Measurements from ENCODE around the gene TMCC1. TPM values are rescaled to one million over a fixed set of nuclear protein-coding genes. Genes with fewer than 3 reads are reported as not detected.

TMCC1 gene
- total RNA-seq, 1 experiment from 2014 or later, result 6.2 TPM

DNA sequence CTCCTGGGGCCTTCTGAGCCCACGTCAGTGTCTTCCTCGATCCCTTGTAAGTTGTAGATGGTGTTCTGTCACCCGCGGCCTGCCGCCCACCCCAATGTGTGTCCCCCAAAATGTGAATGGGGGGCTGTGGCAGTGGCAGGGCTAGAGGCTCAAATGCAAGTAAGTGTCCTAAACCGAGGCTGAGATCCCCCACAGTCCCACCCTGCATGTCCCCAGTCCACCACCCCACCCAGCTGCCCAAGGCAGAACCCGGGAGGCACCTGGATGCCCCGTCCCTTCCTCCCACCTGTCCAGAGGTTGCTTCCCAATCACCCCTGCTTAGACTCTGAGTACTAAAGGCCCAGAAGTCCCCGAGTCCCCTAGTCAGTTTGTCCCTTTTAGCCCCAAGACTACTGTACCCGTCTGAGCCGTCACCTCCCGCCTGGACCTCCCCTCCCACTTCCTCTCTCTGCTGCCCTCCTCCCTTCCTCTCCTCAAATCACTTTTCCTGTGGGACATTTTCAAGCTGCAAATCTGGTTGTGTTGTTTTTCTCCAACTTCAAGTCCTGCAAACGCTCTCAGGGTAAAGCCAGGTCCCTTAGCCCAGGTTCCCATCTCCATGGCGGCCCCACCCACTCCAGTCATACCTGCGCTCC lies 275.2 kb downstream of the TMCC1 start:
- no peak overlapping the region for H3K4me3 ChIP-seq (ENCODE audit: low read length)
- TF ChIP-seq, protein P1, sequence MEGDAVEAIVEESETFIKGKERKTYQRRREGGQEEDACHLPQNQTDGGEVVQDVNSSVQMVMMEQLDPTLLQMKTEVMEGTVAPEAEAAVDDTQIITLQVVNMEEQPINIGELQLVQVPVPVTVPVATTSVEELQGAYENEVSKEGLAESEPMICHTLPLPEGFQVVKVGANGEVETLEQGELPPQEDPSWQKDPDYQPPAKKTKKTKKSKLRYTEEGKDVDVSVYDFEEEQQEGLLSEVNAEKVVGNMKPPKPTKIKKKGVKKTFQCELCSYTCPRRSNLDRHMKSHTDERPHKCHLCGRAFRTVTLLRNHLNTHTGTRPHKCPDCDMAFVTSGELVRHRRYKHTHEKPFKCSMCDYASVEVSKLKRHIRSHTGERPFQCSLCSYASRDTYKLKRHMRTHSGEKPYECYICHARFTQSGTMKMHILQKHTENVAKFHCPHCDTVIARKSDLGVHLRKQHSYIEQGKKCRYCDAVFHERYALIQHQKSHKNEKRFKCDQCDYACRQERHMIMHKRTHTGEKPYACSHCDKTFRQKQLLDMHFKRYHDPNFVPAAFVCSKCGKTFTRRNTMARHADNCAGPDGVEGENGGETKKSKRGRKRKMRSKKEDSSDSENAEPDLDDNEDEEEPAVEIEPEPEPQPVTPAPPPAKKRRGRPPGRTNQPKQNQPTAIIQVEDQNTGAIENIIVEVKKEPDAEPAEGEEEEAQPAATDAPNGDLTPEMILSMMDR (conservative IDR thresholded peaks at IDR 0.05; ENCODE audit: low read depth, low read length), result no peak
- TF ChIP-seq EZH2 (IDR thresholded peaks at IDR 0.05; ENCODE audit: low read length, unreplicated experiment), result no peak
- TF ChIP-seq EZH2phosphoT487 (IDR thresholded peaks at IDR 0.05; ENCODE audit: borderline replicate concordance, low read length), result no peak
- no peak overlapping the region for H2AFZ ChIP-seq (ENCODE audit: low read length)
- DNase-seq (no peak), ATAC-seq (no peak)
- no peaks in the 10 kb centered on the region for H3K9me3 ChIP-seq (ENCODE audit: low read length)
- CTCF ChIA-PET, result no interaction called here
- no peak overlapping the region for H3K27ac ChIP-seq (ENCODE audit: low read length)
- no TSS peak for BruUV-seq (replicated peaks)
- H3K4me1 ChIP-seq (ENCODE audit: insufficient read depth, low read length), result no peaks in the 10 kb centered on the region
- no peaks in the 10 kb centered on the region for H4K20me1 ChIP-seq (ENCODE audit: low read length)
- no peaks in the 10 kb centered on the region for H3K9me2 ChIP-seq (replicated peaks; ENCODE audit: low read length)
- no peaks in the 10 kb centered on the region for H3F3A ChIP-seq (ENCODE audit: low read length, unreplicated experiment)
- no peak overlapping the region for H3K9ac ChIP-seq (ENCODE audit: low read length)
- POLR2A ChIA-PET (ENCODE audit: unreplicated experiment), result no interaction called here
- no peaks in the 10 kb centered on the region for H3K36me3 ChIP-seq (ENCODE audit: low read depth, low read length)
- H3K27me3 ChIP-seq (ENCODE audit: low read length), result no peaks in the 10 kb centered on the region
- intact Hi-C loops (cut with micrococcal nuclease), result no loop called here
- no peak overlapping the region for H3K4me2 ChIP-seq (ENCODE audit: low read length)
- no peaks in the 10 kb centered on the region for H3K79me2 ChIP-seq (ENCODE audit: low read length)

DNA sequence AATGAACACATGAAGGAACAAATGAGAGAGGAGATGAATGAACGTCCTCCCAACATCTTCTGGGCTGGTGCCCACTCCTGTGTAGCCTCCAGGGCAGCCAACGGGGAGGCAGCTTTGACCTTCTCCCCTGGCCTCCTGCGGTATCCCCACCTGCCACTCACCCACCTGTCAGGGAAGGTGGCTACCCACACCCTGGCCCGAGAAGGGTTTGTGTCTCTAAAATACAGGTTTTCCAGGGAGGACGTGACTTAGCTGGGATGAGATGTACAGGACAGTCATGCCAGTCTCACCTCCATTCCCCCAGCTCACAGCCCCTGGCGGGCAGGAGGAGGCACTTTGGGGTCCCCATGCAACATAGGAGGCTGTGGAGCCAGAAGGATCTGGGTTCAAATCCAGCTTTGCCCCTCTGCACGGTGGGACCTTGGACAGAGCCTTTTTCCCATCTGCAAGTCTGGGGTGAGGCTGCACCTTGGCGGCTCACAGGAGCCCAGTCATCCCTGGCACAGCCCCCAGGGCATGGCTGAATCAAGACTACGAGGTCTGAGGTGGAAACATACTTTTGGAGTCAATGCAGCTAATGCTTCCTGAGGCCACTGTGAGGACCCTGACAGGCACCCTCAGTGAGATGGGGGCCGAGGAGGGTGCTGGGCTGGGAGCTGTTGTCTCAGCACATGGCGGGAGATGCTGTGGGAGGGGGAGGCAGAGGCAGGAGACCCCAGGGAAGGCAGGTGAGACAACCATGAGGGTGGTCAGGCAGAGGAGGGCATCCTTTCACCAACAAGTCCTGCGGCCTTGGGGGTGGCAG lies 275.9 kb downstream of the TMCC1 start:
- H3K27ac ChIP-seq (ENCODE audit: low read length), result no peak overlapping the region
- no peak for TF ChIP-seq EZH2 (IDR thresholded peaks at IDR 0.05; ENCODE audit: low read length, unreplicated experiment)
- TF ChIP-seq, protein P1 (conservative IDR thresholded peaks at IDR 0.05; ENCODE audit: low read depth, low read length), result no peak
- no TSS peak for BruUV-seq (replicated peaks)
- no peaks in the 10 kb centered on the region for H3K79me2 ChIP-seq (ENCODE audit: low read length)
- CTCF ChIA-PET, result no interaction called here
- POLR2A ChIA-PET (ENCODE audit: unreplicated experiment), result no interaction called here
- H3K9me2 ChIP-seq (replicated peaks; ENCODE audit: low read length), result no peaks in the 10 kb centered on the region
- no peak overlapping the region for H3K9ac ChIP-seq (ENCODE audit: low read length)
- intact Hi-C loops (cut with micrococcal nuclease), result no loop called here
- no peak overlapping the region for H3K4me2 ChIP-seq (ENCODE audit: low read length)
- no peaks in the 10 kb centered on the region for H4K20me1 ChIP-seq (ENCODE audit: low read length)
- no peak for DNase-seq
- H3K27me3 ChIP-seq (ENCODE audit: low read length), result no peaks in the 10 kb centered on the region
- no peak overlapping the region for H2AFZ ChIP-seq (ENCODE audit: low read length)
- H3K36me3 ChIP-seq (ENCODE audit: low read depth, low read length), result no peaks in the 10 kb centered on the region
- no peaks in the 10 kb centered on the region for H3F3A ChIP-seq (ENCODE audit: low read length, unreplicated experiment)
- ATAC-seq, result no peak
- no peak overlapping the region for H3K4me3 ChIP-seq (ENCODE audit: low read length)
- no peaks in the 10 kb centered on the region for H3K4me1 ChIP-seq (ENCODE audit: insufficient read depth, low read length)
- H3K9me3 ChIP-seq (ENCODE audit: low read length), result no peaks in the 10 kb centered on the region

DNA sequence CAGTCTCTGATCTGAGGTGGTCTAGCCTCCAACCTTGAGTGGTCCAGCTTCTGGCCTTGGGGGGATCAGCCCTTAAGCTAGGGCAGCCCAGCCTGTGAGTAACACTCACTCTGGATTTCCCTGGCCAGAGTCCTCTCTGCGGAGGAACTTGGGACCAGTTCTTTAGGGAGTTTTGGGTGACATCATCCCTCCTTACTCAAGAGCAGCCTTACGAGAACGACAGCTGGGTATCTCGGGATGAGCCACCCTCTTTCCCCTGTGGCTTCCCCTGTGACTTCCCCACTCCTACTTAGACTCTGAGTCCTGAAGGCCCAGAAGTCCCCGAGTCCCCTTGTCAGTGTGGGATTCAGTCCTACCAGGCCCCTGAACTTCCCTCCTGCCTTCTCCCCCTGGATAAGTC lies 276.8 kb downstream of the TMCC1 start:
- no peak for ATAC-seq
- Histone ChIP-seq H3F3A (ENCODE audit: low read length, unreplicated experiment) (no peaks in the 10 kb centered on the region), H3K4me1 (ENCODE audit: insufficient read depth, low read length) (no peaks in the 10 kb centered on the region), H3K79me2 (ENCODE audit: low read length) (no peaks in the 10 kb centered on the region), H3K27ac (ENCODE audit: low read length) (no peak overlapping the region), H3K9ac (ENCODE audit: low read length) (no peak overlapping the region), H3K36me3 (ENCODE audit: low read depth, low read length) (no peaks in the 10 kb centered on the region), H3K4me3 (ENCODE audit: low read length) (no peak overlapping the region), H4K20me1 (ENCODE audit: low read length) (no peaks in the 10 kb centered on the region), H3K27me3 (ENCODE audit: low read length) (no peaks in the 10 kb centered on the region), H3K9me2 (replicated peaks; ENCODE audit: low read length) (no peaks in the 10 kb centered on the region), H3K4me2 (ENCODE audit: low read length) (no peak overlapping the region), H2AFZ (ENCODE audit: low read length) (no peak overlapping the region), H3K9me3 (ENCODE audit: low read length) (no peaks in the 10 kb centered on the region)
- ChIA-PET POLR2A (ENCODE audit: unreplicated experiment) (no interaction called here), CTCF (no interaction called here)
- TF ChIP-seq EZH2 (IDR thresholded peaks at IDR 0.05; ENCODE audit: low read length, unreplicated experiment) (no peak), EZH2phosphoT487 (IDR thresholded peaks at IDR 0.05; ENCODE audit: borderline replicate concordance, low read length) (no peak)
- TF ChIP-seq, protein P1 (conservative IDR thresholded peaks at IDR 0.05; ENCODE audit: low read depth, low read length), result no peak
- BruUV-seq (replicated peaks), result no TSS peak
- intact Hi-C loops (cut with micrococcal nuclease), result no loop called here
- no peak for DNase-seq
